Measurements from ENCODE around the gene VWA5B2. TPM values are rescaled to one million over a fixed set of nuclear protein-coding genes. Genes with fewer than 3 reads are reported as not detected.
"Not testable (repeated sequence)": the region's sequence is repeated elsewhere in the genome, so short reads cannot be mapped to it uniquely, and the experiment has no call there.

The VWA5B2 gene
- polyA plus RNA-seq, 3 donors: 0.92 to 1.3 (median 1.1) TPM

GRCh38 chr3:184241141-184241446, 11.7 kb downstream of the VWA5B2 start:
- no peak for DNase-seq (ENCODE audit: low read depth in 3 of 3, low spot score in 2 of 3)

- DNase-seq (ENCODE audit: low read depth in 3 of 3, low spot score in 2 of 3): no peak
Observed at GRCh38 chr3:184241447-184242296, 12.3 kb downstream of the VWA5B2 start.

DNA sequence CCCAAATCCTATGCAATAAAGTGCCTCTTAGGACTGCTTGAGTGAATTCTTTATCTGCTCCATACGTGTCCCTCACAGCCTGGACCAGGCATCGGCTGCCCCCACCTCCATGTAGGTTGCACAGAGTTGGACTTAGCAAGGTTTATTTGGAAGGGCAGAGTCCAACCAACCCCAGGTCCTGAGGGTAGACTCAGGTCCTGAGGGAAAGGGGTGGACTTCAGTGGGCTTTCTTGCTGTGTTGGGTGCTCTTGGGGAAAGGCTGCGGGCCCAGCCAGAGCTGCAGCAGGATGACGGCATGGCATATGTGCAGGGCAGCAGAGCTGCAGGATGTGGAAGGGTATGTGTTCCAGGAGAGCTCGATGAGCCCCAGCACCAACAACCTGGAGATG, 12.9 kb downstream of the VWA5B2 start:
- no peak for DNase-seq (ENCODE audit: low read depth in 3 of 3, low spot score in 2 of 3)

GRCh38 chr3:184248454-184249411, 19.3 kb downstream of the VWA5B2 start, which contains the start of gene ALG3:
Gene ALG3, minus strand, starts transcription at chr3:184248962. Its CDS starts 22 bp downstream, at chr3:184248940.
- peak in 2 of 3 donors; percentile 77 to 78 for DNase-seq (ENCODE audit: low read depth in 3 of 3, low spot score in 2 of 3)

DNA sequence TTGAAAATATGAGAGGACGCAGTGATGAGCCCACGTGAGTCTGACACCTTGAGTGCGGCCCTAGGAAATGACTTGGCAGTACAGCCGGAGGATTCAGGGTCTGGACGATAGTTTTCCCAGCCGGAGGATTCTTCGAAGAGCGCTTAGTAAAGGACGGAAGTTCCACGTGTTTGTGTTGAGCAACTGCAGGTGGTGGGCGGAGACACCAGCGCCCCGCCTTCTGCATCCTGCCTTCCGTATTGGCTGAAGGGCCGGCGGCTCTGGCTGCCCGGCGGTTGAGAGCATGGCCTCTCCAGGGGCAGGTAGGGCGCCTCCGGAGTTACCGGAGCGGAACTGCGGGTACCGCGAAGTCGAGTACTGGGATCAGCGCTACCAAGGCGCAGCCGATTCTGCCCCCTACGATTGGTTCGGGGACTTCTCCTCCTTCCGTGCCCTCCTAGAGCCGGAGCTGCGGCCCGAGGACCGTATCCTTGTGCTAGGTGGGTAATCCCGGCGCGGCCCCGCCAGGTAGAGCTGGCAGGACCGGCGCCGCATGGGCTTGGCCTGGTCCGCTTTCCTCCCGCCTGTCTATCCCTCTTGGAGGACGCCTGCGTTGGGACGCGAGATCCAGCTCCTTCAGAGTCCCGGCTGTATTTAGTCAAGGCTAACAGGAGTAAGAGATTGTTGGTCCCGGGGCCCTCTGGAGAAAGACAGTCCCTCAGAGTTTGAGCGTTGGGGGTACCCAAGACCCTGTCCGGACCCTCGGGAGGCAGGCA, 20.2 kb downstream of the VWA5B2 start, which contains the start of gene EEF1AKMT4:
Gene EEF1AKMT4 (plus strand): TSS at position 261 of the 755 bp plus-strand sequence. CDS start 23 bp downstream, at position 284.
- DNase-seq (ENCODE audit: low read depth in 3 of 3, low spot score in 2 of 3): peak; percentile 77 to 88 (median 84)

DNA sequence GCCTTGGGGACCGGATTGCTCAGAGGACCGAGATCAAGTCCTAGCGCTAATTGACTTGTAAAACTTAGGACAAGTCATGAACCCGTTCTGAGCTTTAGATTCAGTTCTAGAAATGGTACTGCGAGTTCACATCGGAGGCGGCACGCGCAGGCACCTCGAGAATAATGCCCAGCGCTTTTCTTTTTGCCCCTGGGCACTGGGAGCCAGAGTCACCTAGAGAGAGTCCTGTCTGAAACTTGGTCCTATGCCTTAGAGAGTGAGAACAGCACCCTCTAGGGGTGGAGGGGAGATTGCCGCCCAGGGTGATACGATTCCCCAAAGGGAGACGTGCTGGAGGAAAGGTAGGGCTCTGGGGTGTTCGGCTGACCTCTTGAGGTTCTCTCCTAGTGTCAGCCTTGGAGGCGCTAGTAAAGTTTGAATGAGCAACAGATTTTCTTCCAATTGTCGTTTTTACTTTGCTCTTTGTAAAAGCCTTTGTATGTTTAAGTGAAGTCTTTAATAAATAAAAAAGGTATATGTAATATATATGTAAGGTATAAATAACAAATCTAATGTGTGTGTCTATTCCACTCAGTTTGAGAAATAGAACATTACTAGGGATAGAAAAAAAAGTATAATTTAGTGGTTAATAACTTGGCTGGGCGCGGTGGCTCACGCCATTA, 20.9 kb downstream of the VWA5B2 start:
- no peak for DNase-seq (ENCODE audit: low read depth in 3 of 3, low spot score in 2 of 3)

DNA sequence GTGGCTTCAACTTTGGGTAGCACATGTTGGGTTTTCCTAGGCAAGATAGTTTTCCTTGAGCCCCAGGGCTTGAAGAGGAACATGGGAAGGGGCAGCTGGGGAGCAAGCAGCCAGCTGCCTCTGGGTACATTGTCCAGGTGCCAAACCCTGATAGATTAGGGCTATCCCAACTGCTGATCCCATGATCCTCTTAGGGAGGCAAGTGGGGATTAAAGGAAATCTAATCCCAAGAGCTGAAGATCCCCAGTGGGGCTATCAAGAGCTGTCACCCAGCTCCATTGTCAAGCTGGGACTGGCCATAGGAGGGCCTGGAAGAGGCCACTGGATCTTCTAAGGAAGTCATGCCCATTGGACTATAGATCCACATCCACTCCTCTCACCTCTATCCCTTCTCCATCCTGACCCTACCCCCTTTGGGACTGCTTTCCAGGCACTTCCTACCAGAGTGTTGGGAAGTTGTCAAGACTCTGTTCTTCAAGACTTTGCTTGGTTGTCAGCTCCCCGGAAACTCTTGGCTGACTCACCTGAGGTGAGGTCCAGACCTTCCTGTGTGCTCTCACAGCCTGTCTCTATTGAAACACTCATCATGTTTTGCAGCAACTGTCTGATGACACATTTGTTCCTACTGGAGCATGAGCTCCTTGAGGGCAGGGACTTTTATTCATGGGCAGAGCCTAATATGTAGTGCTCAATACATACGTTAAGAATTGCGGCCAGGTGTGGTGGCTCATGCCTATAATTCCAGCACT, 26.1 kb downstream of the VWA5B2 start:
- no peak for DNase-seq (ENCODE audit: low read depth in 3 of 3, low spot score in 2 of 3)

GRCh38 chr3:184257083-184257915, 27.9 kb downstream of the VWA5B2 start:
- no peak for DNase-seq (ENCODE audit: low read depth in 3 of 3, low spot score in 2 of 3)

DNA sequence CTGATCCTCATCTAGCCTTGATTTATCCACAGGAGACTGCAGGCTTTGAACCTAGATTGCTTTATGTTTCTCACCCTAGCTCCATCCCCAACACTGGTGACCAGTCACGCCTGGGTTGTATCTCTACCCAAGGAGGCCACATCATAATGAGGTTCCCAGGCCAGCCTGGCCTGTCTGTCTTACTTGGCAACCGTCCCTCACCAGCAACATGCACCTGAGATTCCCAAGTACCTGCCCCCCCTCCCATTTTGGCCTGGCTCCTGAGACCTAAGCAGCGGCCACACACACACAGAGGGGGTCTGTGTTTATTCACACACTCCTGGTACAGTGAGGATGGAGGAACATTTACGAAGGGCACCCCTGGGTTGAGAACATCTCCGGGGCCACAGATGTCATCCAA, 29.5 kb downstream of the VWA5B2 start:
- no peak for DNase-seq (ENCODE audit: low read depth in 3 of 3, low spot score in 2 of 3)

- no peak for DNase-seq (ENCODE audit: low read depth in 3 of 3, low spot score in 2 of 3)
Observed at GRCh38 chr3:184259396-184259877, 30.1 kb downstream of the VWA5B2 start.

GRCh38 chr3:184259878-184260723, 30.7 kb downstream of the VWA5B2 start:
- DNase-seq (ENCODE audit: low read depth in 3 of 3, low spot score in 2 of 3): no peak

DNA sequence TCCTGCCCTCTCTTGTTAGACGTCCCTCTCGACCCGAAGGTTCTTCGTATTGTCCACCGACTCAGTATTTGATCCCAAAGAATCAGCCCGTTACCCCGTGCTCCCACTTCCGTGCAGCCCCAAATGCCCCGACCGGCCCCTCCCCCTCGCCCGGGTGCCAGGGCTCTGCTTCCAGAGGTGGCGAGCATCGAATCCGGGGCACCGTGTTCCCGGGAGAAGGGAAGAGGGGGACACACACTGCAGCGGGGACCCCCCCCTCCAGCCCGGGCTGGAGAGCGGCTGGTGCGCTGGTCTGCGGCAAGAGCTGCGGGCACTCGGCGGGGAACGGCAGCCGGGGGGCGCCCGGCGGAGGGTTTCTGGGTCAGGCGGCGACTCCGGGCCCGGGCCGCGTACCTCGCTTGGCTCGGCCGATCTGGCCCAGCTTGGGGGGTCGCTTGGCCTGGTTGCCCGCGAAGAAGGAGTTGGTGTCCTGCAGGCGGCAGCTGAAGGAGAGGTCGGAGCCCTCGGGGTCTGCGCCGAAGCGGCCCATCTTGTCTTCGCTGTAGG, 31.4 kb downstream of the VWA5B2 start:
- no peak for DNase-seq (ENCODE audit: low read depth in 3 of 3, low spot score in 2 of 3)

DNA sequence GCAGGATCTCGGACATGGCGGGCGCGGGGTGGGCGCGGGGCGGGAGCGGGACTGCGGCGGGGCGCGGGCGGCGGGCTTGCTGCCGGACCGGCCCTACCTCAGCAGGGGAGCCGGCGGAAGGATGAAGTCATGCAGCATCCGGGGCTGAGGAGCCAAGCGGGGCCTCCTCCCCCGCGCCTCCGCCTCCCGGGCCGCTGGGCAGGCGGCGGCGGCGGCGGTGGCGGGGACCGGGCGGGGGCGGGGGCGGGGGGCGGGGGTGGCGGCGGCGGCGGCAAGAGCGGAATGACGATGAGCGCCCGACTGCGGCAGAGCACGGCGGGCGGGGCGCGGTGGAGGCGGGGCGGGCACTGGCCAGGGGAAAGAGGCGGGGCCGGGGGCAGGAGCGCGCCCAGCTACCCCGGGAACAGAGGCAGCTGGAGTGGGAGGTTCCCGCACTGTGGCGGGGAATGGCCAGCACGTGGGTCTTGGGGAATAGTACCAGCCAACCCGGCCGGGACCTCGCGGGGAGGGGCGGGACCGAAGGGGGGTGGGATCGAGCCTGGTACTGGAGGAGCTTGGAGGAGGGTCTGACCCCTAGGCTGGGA, 32.0 kb downstream of the VWA5B2 start, which contains the start of gene CAMK2N2:
Gene CAMK2N2 (minus strand): TSS at position 284 of the 584 bp plus-strand sequence. CDS start 268 bp downstream, at position 16.
- no peak for DNase-seq (ENCODE audit: low read depth in 3 of 3, low spot score in 2 of 3)

DNA sequence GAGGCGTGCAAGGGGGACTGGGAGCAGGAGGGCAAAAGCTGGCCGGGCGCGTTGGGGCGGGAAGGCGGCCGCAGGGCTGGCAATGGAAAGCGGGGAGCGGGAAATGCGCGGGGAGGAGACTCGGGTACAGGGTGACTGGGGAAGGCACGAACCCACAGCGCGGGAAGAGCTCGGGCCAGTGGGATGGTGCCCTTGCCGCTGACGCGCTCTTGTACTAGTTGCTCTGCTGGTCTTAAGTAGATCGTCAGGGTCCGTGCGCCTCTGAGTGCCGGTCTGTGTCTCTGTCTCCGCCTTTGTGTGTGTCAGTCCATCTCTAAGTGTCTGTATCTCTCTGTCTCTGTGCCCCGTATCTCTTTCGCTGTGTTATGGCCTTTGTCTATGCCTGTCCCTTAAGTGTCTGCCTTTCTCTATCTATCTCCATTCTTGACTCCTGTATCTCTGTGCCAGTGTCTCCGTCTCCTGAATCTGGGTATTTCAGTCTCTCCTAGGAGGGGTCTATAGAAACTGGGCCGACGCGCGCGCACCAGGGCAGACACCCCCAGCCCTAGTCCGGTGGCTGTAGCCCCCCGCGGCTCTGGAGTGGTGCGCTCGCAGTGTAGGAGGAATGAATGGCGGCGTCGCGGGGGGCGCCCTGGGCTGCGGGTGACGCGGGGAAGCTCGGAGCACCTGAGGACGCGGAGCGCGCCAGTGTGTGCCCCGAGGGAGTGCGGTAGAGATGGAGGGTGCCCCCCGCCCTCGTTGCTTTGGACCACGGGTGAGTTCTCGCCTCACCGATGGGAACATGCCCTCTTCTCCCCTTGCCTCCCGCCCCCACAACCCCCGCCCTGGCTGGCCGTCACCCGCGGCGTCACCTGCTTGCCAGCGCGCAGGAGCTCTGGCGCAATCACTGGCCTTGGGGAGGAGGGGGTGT, 32.7 kb downstream of the VWA5B2 start:
- no peak for DNase-seq (ENCODE audit: low read depth in 3 of 3, low spot score in 2 of 3)

GRCh38 chr3:184262764-184263179, 33.4 kb downstream of the VWA5B2 start:
- DNase-seq (ENCODE audit: low read depth in 3 of 3, low spot score in 2 of 3): no peak

GRCh38 chr3:184267249-184267648, 37.9 kb downstream of the VWA5B2 start:
- DNase-seq (ENCODE audit: low read depth in 3 of 3, low spot score in 2 of 3): not testable (repeated sequence)
